ENCODE measurements around the gene ISOC2. TPM values are rescaled to one million over a fixed set of nuclear protein-coding genes. Genes with fewer than 3 reads are reported as not detected.

The ISOC2 gene
- total RNA-seq, 1 donor from 2014 or later: 58.8 TPM

DNA sequence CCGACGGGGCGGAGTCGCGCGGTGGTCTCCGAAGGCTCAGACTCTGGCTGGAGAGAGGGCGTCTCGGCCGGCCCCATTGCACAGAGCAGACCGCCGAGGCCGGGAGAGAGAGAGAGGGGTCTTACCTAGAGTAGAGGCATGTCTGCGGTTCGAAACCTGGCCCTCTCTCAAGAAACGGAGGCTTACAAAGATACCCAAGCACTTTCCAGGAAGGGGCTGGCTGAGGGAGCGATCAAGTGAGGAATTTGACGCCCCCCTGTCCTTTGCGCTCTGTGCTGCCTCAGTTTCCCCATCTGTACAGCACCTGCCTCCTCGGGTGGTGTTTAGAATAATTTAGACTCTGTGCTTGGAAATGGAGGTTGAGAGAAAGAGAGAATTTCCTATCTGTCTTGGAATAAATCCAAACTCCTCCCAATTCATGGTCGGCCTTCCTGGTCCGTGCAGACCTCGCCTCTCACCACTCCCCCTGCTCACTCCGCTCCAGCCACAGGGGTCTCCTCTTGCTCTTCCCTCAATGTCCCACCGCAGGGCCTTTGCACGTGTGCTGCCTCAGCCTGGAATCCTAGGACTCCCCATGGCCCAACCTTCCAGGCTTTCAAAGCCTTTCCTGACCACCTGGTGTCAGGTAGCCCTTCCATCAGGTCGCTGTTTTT is 658 bp upstream of the ISOC2 start:
- H3K27ac ChIP-seq (ENCODE audit: low read depth, low read length): peak overlapping the region; percentile 24
- peaks cover 9% of the 10 kb centered on the region for H3K4me1 ChIP-seq (ENCODE audit: insufficient read depth, low read length)
- peaks cover 2% of the 10 kb centered on the region for H3K27me3 ChIP-seq (ENCODE audit: insufficient read depth, low read length)
- H3K9me3 ChIP-seq (ENCODE audit: insufficient read depth, low read depth, low read length): no peaks in the 10 kb centered on the region
- peak overlapping the region; percentile 65 for H2AFZ ChIP-seq (ENCODE audit: low read depth, low read length)
- peaks cover 16% of the 10 kb centered on the region for H3K79me2 ChIP-seq (ENCODE audit: insufficient read depth, low read length)
- H3K27me3 Mint-ChIP-seq (ENCODE audit: low read depth, unreplicated experiment): peaks cover 4% of the 10 kb centered on the region
- peaks cover 27% of the 10 kb centered on the region for H4K20me1 ChIP-seq (ENCODE audit: insufficient read depth, low read length)
- H3K9ac ChIP-seq (ENCODE audit: low read length): peak overlapping the region; percentile 63
- H3K4me3 ChIP-seq (ENCODE audit: insufficient read depth, low read depth, low read length): peak overlapping the region; percentile 54
- no peak for FAIRE-seq
- DNase-seq (ENCODE audit: low read depth): no peak
- H3K4me1 Mint-ChIP-seq (ENCODE audit: low read depth, unreplicated experiment): peaks cover 2% of the 10 kb centered on the region
- peak overlapping the region; percentile 58 for H3K27ac Mint-ChIP-seq (ENCODE audit: unreplicated experiment)
- H3K9me3 Mint-ChIP-seq (ENCODE audit: unreplicated experiment): no peaks in the 10 kb centered on the region
- no peaks in the 10 kb centered on the region for H3K36me3 ChIP-seq (ENCODE audit: insufficient read depth, low read length)
- H3K36me3 Mint-ChIP-seq (ENCODE audit: low read depth, unreplicated experiment): no peaks in the 10 kb centered on the region
- TF ChIP-seq CTCF (IDR thresholded peaks at IDR 0.05; ENCODE audit: insufficient read depth, low read depth, low read length) (no peak), EZH2 (IDR thresholded peaks at IDR 0.05; ENCODE audit: insufficient read depth, low read length) (no peak)
- H3K4me3 Mint-ChIP-seq (ENCODE audit: unreplicated experiment): peak overlapping the region; percentile 86
- peak overlapping the region; percentile 85 for H3K4me2 ChIP-seq (ENCODE audit: low read length)

DNA sequence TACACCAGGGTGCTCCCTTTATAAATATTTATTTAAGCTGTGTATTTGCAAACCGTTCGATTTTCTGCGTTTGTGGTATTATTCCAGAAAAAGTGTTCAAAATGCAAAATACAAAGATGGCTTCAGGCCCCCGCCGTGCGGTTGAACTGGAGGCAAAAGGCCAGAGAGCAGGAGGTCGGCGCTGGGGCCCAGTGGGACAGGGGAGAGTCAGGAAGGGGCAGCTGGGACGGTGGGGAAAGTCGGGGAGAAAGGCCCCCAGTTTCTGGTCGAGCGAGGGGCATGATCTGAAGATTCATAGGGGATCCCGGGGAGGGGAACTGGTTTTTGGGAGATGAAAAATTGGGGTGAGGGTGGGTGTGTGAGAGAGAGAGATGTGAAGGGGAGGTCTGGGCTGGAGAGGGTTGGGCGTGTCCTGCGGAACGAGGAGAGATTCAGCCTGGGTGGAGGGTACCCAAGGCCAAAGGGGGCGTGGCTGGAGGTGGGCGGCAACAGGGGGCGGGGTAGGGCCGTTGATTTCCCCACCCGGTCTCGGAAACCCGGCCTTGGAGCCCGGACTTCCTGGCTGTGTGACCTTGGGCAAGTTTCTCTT is 678 bp downstream of the ISOC2 start:
- DNase-seq (ENCODE audit: low read depth): peak; percentile 69
- Histone ChIP-seq H3K27me3 (ENCODE audit: insufficient read depth, low read length) (peaks cover 2% of the 10 kb centered on the region), H3K4me3 (ENCODE audit: insufficient read depth, low read depth, low read length) (peak overlapping the region; percentile 83), H3K36me3 (ENCODE audit: insufficient read depth, low read length) (no peaks in the 10 kb centered on the region), H3K4me2 (ENCODE audit: low read length) (peak overlapping the region; percentile 96), H3K9ac (ENCODE audit: low read length) (peak overlapping the region; percentile 91), H2AFZ (ENCODE audit: low read depth, low read length) (peak overlapping the region; percentile 78), H3K27ac (ENCODE audit: low read depth, low read length) (peak overlapping the region; percentile 70), H3K79me2 (ENCODE audit: insufficient read depth, low read length) (peaks cover 16% of the 10 kb centered on the region), H3K4me1 (ENCODE audit: insufficient read depth, low read length) (peaks cover 9% of the 10 kb centered on the region), H3K9me3 (ENCODE audit: insufficient read depth, low read depth, low read length) (no peaks in the 10 kb centered on the region), H4K20me1 (ENCODE audit: insufficient read depth, low read length) (peaks cover 35% of the 10 kb centered on the region)
- peak overlapping the region; percentile 66 for H3K27ac Mint-ChIP-seq (ENCODE audit: unreplicated experiment)
- TF ChIP-seq CTCF (IDR thresholded peaks at IDR 0.05; ENCODE audit: insufficient read depth, low read depth, low read length) (no peak), EZH2 (IDR thresholded peaks at IDR 0.05; ENCODE audit: insufficient read depth, low read length) (no peak)
- H3K4me3 Mint-ChIP-seq (ENCODE audit: unreplicated experiment): peak overlapping the region; percentile 86
- peaks cover under 1% of the 10 kb centered on the region for H3K27me3 Mint-ChIP-seq (ENCODE audit: low read depth, unreplicated experiment)
- FAIRE-seq: no peak
- H3K36me3 Mint-ChIP-seq (ENCODE audit: low read depth, unreplicated experiment): peaks cover 5% of the 10 kb centered on the region
- H3K9me3 Mint-ChIP-seq (ENCODE audit: unreplicated experiment): no peaks in the 10 kb centered on the region
- H3K4me1 Mint-ChIP-seq (ENCODE audit: low read depth, unreplicated experiment): peaks cover under 1% of the 10 kb centered on the region

Measured in astrocyte (in vitro differentiated cells and primary cell).